NCI-H526 (cell line): ENCODE results near the gene TTLL9.
A peak's percentile ranks its signal among the peaks of the same experiment; 100 is the strongest.
"Not testable (repeated sequence)": the region's sequence is repeated elsewhere in the genome, so short reads cannot be mapped to it uniquely, and the experiment has no call there.

Source experiments
- DNase-seq, 2 experiments: peaks; one replicate each; lab custom pipeline; 2025; lab: John Stamatoyannopoulos, UW

The TTLL9 gene

GRCh38 chr20:31917962-31918412 lies 47.6 kb downstream of the TTLL9 start:
- DNase-seq = not testable (repeated sequence)

GRCh38 chr20:31918466-31919105 lies 48.2 kb downstream of the TTLL9 start:
- DNase-seq = no peak

- DNase-seq = peak in 1 of 2 experiments; percentile 32
Measured at GRCh38 chr20:31919410-31920155, 49.1 kb downstream of the TTLL9 start.

- no peak for DNase-seq
Measured at GRCh38 chr20:31920275-31920855, 49.9 kb downstream of the TTLL9 start.

GRCh38 chr20:31921480-31921879 lies 51.0 kb downstream of the TTLL9 start:
- DNase-seq = not testable (repeated sequence)

- no peak for DNase-seq
Measured at GRCh38 chr20:31922181-31922580, 51.7 kb downstream of the TTLL9 start.

GRCh38 chr20:31922588-31922987 lies 52.2 kb downstream of the TTLL9 start:
- no peak for DNase-seq

- no peak for DNase-seq
Measured at GRCh38 chr20:31923388-31924331, 53.2 kb downstream of the TTLL9 start.

GRCh38 chr20:31924561-31924960 lies 54.1 kb downstream of the TTLL9 start:
- no peak for DNase-seq

GRCh38 chr20:31925631-31926030 lies 55.2 kb downstream of the TTLL9 start:
- DNase-seq = no peak

- no peak for DNase-seq
Measured at GRCh38 chr20:31926493-31926892, 56.1 kb downstream of the TTLL9 start.

GRCh38 chr20:31927627-31928159 lies 57.3 kb downstream of the TTLL9 start:
- peak; percentile 17 to 32 for DNase-seq

GRCh38 chr20:31929631-31930030 lies 59.2 kb downstream of the TTLL9 start:
- not testable (repeated sequence) for DNase-seq

GRCh38 chr20:31930779-31931178 lies 60.3 kb downstream of the TTLL9 start:
- no peak for DNase-seq

GRCh38 chr20:31933698-31934097 lies 63.3 kb downstream of the TTLL9 start:
- DNase-seq = no peak

GRCh38 chr20:31934491-31934890 lies 64.1 kb downstream of the TTLL9 start:
- DNase-seq = no peak

- DNase-seq = no peak
Measured at GRCh38 chr20:31934968-31935764, 64.7 kb downstream of the TTLL9 start.

- no peak for DNase-seq
Measured at GRCh38 chr20:31936420-31936819, 66.0 kb downstream of the TTLL9 start.

GRCh38 chr20:31937820-31938219 lies 67.4 kb downstream of the TTLL9 start:
- no peak for DNase-seq

GRCh38 chr20:31939661-31940060 lies 69.2 kb downstream of the TTLL9 start:
- DNase-seq = no peak

- no peak for DNase-seq
Measured at GRCh38 chr20:31943052-31943471, 72.6 kb downstream of the TTLL9 start.
